Measurements from ENCODE around the gene NR1H4.
"Not testable (repeated sequence)": the region's sequence is repeated elsewhere in the genome, so short reads cannot be mapped to it uniquely, and the experiment has no call there.

The NR1H4 gene

DNA sequence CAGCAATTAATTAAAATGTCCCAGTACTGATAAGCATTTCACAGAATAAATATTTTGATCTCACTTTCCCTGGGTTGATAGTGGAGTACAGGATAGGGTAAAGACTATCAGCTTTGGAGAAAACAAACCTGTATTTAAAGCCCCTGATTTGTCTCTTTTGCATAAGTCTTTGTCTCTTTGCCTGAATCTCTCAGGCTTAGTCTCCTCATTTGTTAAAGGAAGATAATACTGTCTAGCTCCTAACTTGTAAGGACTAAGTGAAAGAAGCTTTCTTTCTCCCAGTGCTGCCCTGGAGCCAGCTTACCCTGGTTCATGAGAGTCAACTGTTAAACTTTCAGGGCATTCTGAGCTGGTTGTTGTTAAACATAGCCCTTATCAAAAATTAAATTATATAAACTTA, 5.5 kb upstream of the NR1H4 start:
- in situ Hi-C loops (cut with MboI; ENCODE audit: low sequenced_read_pairs), result no loop called here

DNA sequence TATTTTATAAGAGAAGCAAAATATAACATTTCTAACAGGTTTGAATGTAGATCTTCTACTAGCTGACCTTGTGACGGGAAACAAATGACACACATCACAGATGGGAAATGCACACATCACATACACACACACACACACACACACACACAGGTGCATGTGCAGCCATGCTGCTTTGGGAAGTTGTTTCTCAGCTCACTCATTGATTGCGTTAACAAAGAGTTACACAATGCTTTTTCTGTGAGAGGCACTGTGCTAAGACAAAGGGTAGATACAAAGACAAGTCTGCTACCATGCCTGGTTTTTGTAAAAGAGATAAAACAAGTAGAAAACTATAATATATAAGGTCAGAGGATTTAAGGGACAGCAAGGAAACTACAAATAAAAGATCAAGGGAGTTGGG, 1.3 kb upstream of the NR1H4 start:
- in situ Hi-C loops (cut with MboI; ENCODE audit: low sequenced_read_pairs), result no loop called here

DNA sequence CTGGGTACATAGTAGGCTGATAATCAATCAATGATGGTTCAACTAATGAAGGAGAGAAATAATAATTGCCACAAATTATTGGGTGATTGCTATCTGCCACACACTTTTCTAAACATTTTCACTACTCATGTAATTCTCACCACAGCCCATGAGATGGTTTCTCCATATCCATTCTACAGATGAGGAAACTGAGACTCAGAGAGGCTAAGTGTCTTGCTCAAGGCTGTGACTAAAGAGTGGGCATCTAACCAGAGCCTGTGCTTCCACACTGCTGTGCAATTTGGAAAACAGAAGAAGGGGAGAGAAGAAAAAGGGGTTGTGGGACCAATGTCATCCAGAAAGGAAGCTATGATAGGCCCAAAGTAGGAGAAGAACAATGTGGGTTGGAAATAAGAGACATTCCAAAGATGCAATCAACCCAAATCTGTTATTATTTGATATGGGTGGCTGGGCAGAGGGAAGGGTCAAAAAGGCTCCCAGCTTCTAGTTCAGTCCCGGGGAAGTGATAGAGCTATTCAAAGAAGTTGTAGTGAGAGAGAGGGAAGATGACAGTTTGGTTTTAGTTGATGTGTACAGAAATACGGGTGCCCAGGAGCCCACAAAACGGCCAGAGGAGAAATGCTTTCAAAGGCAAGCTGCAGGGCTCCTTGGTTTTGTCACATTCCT, 483 bp upstream of the NR1H4 start:
- in situ Hi-C loops (cut with MboI; ENCODE audit: low sequenced_read_pairs), result no loop called here

DNA sequence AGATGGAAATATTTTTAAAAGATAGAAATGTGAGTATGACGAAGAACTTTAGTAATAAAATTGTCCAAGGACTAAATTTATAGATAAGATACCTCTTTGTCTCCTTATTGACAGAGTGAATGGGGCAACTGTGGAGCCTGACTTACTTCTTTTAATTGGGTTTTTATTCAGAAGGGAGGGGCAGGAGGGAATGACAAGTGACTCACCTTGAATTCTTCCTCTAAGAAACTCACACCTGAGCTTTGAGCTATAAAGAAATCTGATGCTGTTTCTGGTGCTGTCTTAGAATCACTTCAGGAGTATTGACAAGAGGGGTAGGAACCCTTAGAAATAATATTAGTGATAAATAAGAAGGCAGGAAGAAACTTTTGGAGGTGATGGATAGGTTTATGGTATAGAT, 951 bp downstream of the NR1H4 start:
- in situ Hi-C loops (cut with MboI; ENCODE audit: low sequenced_read_pairs), result no loop called here

DNA sequence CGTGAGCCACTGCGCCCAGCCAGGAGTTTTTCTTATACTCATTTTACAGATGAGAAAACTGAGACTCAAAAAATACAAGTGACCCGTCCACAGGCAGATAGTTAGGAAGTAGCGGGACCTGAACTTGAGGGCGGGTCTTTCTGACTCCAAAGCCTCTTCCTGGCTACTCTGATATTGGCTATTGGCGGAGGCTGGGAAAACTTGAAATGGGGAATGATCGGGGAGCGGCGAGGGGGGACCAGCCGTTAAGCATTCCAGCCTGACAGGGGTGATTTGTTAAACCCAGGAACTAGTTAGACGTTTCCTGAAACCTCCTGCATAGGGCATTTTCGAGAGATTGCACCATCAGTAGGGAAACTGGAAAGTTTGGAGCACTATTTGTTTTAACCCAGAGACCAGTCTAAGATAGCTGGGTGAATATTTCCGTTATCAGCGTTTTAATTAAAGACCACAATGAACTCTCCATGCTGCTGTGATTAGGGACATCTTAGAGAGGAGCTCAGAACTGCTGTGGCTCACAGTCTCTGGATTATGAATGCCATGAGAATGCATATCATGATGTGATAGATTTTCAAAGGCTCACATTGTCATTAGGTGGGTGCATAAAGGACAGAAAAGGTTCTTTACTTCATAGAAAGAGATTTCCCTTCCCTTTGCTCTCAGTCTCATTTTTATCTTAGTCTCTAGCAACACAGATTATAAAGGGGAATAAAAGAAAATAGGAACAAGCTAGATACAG, 2.5 kb downstream of the NR1H4 start:
- in situ Hi-C loops (cut with MboI; ENCODE audit: low sequenced_read_pairs), result no loop called here

DNA sequence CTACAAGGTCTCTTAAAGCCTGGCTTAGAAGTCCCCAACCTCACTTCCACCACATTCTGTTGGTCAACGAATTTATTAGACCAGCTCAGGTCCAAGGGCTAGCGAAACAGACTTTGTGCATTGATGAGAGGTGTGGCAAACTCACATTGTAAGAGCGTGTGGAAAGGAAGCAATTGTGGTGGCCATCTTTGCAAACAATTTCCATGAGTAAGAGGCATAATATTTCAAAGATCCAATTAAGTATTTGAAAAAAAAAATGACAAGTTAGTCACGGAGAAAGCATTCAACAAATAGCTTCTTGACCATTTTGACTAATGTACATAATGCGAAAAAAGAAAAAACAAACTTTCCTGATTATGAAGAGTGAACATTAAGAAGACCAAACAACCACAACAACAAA, 7.4 kb downstream of the NR1H4 start:
- in situ Hi-C loops (cut with MboI; ENCODE audit: low sequenced_read_pairs), result no loop called here

DNA sequence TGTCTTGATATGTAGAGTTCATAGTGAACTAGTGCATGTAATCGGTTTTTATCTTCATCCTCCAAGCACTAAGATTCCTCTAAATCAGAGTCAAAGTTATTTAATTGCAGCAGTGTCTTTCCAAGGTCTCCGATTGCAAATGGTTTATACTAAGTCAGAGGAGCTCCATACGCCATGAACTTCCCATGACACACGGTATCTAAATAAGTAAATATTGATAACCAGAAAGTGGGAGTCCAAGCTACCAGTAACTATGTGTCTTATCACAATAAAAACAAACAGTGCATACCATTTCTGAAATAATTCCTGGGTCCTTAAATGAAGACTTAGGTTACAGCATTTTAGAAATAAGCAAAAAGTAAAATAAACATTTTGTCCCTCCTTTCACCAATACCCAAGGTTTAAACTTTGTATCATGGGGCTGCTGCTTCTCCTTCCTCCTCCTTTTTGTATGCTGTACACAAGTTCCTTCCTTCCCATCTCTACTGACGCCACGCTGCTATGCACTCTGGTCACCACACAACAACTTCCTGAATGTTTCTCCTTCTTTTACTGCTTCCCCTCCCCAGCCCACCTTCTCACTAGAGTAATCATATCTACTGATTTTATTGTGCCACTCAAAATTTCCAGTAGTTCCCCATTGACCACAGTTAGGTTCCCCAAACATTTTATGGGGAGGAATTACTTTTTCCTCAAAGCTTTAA, 10.7 kb downstream of the NR1H4 start:
- in situ Hi-C loops (cut with MboI; ENCODE audit: low sequenced_read_pairs), result no loop called here

DNA sequence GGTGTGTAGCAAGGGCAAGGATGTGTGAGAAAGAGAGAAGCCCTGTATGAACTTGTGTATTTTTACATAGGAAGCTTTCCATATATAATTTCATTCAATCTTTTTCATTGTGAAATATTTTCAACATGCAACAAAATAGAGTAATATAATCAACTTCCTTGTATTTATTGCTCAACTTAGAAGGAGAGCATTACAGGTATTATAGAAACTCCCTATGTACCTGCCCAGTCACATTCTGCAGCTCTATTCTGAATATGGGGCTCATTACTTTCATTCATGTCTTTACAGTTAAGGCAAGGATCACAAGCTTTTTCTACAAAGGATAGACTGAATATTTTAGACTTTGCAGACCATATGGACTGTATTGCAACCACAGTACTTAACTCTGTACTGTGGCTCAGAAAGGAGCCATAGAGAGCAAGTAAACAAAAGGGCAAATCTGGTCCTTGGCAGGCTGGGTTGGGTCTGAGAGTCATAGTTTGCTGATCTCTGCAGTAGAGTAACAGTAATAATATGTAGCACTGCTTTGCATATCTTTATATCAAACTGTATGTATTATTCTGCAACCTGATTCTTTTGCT, 11.3 kb downstream of the NR1H4 start:
- in situ Hi-C loops (cut with MboI; ENCODE audit: low sequenced_read_pairs), result no loop called here

DNA sequence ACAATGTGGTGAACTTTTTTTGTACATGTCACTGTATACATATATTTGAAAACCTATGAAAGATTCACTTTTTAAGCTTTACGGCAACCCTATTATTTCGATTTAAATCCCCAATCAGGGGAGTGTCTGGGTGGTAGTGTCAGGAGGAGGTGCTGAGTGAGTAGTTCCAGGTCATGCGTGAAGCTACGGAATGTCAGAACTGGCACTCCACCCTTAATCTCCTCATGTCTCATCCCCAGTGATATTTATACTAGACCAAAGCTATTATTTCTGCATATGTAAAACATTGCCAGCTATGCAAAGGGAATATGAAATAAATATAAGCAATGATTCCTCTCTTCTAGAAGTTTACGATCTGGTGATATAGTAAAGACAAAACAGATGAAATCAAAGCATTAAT, 12.3 kb downstream of the NR1H4 start:
- in situ Hi-C loops (cut with MboI; ENCODE audit: low sequenced_read_pairs), result no loop called here

DNA sequence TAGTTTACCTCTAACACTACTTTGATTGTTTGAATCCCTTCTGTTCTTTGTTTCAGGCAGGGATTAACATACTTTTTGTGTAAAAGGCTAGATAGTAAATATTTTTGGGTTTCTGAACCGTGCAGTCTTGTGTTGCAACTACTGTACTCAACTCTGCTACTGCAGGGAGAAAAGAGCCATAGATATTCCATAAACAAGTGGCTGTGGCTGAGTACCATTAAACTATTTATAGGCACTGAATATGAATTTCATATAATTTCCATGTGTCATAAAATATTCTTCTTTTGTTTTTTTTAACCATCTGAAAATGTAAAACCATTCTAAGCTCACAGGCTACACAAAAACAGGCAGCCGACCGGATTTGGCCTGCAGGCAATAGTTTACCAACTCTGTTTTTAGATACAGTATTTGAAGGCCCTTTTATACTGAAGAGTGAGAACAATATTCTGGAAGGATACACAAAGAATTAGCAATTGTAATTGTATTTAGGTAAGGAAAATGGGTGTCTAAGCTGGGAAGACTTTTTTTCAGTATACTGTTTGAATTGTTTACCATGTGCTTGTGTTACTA, 15.7 kb downstream of the NR1H4 start:
- in situ Hi-C loops (cut with MboI; ENCODE audit: low sequenced_read_pairs), result no loop called here

DNA sequence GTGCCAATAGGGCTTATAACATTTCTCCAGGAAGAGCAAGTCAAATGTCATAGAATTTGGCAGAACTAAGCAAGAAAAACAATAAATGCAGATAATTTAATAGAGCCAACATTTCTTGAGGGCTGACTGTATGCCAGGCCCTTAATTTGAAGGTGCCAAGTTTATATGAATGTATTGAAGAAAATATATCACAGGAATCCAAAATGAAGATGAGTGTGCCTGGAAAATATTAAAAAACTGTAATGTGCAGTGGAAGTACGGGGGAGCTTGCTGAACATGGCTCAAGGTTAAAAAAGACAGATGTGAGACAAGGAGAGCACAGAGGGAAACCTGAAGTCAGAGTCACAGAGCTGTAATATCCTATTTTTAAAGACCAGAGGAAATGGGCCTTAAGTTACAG, 16.4 kb downstream of the NR1H4 start:
- in situ Hi-C loops (cut with MboI; ENCODE audit: low sequenced_read_pairs), result no loop called here

DNA sequence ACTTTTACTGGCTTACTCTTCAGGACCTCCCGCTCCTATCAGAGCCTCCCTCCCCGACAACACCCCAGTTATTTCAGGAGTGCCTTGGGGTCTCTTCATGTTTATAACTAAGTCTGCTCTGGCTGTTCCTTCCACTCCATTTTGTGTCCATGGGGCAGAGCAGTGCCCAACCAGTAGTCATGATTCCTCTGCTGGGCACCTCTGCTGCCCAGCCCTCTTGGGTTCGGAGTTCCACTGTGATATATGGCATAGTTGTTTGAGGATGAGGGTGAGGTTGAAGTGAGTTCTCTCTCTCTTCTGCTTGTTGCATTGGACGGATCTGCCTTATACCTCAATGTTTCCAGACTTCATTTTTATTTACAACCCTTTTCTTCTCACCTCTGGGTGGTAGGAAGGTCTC, 17.4 kb downstream of the NR1H4 start:
- in situ Hi-C loops (cut with MboI; ENCODE audit: low sequenced_read_pairs), result no loop called here

DNA sequence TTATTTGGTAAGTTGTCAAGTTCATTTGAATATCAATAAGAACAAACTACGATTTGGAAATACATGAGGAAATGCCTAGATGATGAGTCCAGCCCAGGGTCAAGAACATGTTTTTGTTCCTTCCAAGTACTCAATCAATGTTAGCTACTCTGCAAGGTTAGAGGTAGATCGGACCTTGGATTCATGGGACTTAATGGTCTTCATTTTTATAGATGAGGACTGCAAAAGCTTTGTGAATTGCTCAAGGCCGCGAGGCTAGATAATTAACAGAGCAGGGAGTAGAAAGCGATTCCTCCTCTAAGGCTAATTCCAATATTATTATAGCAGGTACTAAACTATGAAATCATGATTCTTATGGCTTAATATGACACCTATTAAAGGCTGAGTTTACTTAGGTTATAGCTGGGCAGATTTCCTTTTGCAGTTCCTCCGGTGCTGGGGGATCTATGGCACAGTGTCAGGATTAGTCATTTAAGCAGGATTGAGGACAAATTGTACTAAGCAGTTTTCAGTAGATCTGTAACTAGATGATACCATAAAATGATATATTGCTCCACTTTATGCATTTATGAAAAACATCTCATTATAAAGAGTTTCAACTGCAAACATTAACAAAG, 19.8 kb downstream of the NR1H4 start:
- in situ Hi-C loops (cut with MboI; ENCODE audit: low sequenced_read_pairs), result no loop called here

DNA sequence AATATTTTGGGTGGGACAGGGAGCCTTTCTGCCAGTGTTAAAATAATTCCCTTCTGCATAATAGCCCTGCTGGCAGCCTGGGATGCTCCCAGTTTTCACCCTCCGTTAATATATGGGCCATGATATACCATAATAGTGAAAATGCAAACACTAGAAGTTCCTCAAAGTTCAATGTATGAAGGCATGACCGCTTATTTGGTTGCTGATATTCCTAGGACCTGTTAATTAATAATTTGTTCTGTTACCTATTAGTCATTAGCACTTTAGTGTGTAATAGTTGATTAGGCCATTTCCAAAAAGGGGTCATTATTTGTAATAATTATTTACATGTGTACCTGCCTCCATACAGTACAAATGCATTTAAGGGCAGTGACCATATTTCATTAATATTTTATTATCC, 20.4 kb downstream of the NR1H4 start:
- in situ Hi-C loops (cut with MboI; ENCODE audit: low sequenced_read_pairs), result no loop called here

DNA sequence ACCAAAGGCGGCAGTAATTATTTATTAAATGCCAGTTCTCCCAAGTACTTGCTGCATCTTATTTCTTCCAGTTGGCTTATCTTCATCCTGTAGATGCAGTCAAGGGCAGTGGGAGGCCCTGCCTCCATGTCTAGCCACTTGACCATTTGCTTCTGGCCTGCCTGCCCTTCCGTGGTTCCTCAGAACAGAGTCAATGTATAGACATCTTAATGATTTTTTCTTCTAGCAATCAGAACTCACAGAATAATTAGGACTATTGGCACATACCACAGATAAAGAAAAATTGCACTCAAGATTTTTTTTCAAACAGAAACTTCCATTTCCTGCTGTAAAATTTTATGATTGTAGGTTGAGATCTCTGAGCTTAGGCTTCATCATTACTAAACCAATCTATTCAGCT, 20.9 kb downstream of the NR1H4 start:
- in situ Hi-C loops (cut with MboI; ENCODE audit: low sequenced_read_pairs), result no loop called here

DNA sequence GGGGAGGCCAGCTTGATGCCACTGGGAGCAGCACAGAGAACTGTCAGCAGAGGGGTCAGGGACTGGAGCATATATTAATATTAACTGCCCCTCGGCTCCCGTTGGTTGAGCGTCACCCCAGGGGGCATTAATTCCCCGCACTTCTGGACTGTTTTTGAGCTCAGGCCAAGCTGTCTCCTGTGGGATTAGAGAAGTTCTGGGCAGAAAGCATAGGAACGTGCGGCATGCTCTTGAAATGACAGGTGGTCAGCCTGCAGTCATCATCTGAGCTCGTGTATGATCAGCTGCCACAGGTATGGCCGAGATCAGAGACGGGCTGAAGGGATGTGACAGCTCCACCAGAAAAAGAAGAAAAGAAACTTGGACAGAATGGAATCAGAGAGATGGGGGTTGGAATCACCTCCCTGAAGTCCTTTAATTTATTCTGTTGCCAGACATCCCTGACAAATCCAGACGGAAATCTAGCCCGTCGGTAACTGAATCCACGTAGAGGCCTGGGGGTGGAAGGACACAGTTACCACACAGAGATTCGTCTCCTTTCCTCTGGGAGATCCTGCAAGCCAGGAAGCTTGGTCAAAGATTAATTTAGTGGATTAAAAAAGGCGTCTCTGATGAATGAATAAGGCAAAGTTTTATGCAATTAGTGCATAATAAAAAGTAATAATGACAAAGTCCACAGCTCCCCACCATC, 23.6 kb downstream of the NR1H4 start:
- in situ Hi-C loops (cut with MboI; ENCODE audit: low sequenced_read_pairs), result no loop called here

DNA sequence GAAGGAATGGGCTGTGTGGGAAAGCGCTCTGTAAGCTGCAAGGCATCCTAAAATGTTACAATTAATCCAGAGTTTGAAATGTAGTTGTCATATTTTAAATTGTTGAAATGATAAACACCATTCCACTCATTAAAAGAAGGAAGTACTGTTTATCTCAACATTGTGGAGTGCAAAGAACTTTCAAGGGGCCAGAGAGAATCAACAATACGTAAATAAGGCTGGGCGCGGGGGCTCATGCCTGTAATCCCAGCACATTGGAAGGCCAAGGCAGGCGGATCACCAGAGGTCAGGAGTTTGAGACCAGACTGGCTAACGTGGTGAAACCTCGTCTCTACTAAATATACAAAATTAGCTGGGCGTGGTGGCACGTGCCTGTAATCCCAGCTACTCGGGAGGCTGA, 24.5 kb downstream of the NR1H4 start:
- in situ Hi-C loops (cut with MboI; ENCODE audit: low sequenced_read_pairs), result no loop called here

DNA sequence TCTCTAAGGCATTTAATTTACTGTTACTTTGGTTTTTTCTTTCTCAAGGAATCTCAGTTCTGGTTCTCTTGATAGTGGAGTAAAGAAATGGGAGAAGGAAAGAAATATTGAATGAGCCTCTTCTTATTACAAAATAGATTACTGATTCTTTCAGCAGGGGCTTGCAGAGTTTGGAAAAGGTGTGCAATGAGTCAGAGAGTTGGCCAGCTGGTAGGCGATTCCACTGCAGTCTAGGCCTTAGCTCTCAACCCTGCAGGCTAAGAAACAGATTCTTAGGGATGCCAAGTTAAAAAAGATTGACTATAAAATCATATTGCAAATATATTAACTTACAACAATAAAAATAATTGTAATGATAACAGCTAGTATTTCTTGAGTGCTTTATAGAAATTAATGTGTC, 25.8 kb downstream of the NR1H4 start:
- in situ Hi-C loops (cut with MboI; ENCODE audit: low sequenced_read_pairs), result no loop called here

DNA sequence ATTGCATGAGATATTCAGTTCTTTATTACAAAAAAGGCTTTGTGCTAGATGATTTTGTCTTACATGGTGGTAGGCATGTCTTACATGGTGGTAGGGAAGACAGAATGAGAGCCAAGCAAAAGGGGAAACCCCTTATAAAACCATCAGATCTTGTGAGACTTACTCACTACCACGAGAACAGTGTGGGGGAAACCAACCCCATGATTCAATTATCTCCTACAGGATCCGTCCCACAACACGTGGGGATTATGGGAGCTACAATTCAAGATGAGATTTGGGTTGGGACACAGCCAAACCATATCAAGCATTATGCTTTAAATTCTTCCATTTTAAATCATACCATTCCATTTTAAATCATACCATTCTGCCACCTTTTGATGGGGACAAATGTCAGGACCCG, 29.1 kb downstream of the NR1H4 start:
- in situ Hi-C loops (cut with MboI; ENCODE audit: low sequenced_read_pairs), result not testable (repeated sequence)

DNA sequence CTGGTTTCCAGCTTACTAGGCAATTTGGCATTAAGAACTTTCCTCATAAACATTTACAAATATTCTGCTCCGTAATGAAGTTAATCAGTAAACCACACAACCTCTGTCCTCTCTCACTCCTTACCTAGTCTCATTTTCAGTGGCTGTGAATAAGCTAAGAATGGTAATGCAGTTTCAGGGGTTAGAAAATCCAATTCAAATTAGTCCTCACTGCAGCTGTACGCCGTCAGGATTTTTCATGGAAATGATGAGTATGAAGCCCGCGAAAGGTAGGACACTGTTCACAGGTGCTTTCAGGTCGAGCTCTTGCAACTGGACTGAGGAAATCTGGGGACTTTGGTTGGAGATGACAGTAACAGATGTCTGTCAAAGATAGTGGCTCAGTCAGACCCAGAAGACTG, 29.6 kb downstream of the NR1H4 start:
- in situ Hi-C loops (cut with MboI; ENCODE audit: low sequenced_read_pairs), result no loop called here

DNA sequence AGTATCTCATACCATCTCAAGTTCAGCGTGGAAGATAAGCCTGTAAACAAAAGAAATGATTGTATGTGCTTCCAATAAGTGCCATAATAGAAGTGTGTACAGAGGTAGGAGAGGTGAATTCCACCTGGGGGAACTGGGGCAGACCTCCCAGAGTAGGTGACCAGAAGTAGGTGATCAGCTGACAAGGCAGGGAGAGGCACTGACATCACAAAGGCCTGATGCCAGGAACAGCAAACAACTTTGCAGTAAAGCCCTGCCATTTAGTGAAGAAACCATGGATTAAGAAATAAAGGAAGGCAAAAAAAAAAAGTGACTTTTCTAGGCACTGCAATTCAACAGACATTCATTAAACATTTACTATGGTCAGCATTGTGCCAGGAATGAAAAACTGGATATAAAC, 31.1 kb downstream of the NR1H4 start:
- in situ Hi-C loops (cut with MboI; ENCODE audit: low sequenced_read_pairs), result no loop called here

Data from hTERT RPE-1 (cell line).